GM12892 (cell line): Measurements from ENCODE around the gene RBPMS2.

Experiments used
- POLR2A ChIP-seq: IDR thresholded peaks from 2 replicates; pipeline ENCODE4 v1.6.1; 2011; ENCODE audit warnings: low read depth, low read length, control low read depth
- POLR2AphosphoS5 ChIP-seq: IDR thresholded peaks from 2 replicates; pipeline ENCODE4 v1.6.1; 2011; ENCODE audit warnings: low read depth, low read length, control low read depth
- TAF1 ChIP-seq: IDR thresholded peaks from 2 replicates; pipeline ENCODE4 v1.6.1; 2011; ENCODE audit warnings: low read depth, mild to moderate bottlenecking, control low read depth, low read length, borderline replicate concordance

GRCh38 chr15:64739156-64739555 lies 36.2 kb downstream of the RBPMS2 start:
- TF ChIP-seq TAF1 (no peak), POLR2A (no peak), POLR2AphosphoS5 (no peak)
